Ishikawa (cell line): ENCODE results near the gene U2AF2.

ENCODE experiments used
- CEBPB ChIP-seq: IDR thresholded peaks from 2 replicates; pipeline ENCODE4 v1.6.1; 2012
- EP300 ChIP-seq: IDR thresholded peaks from 2 replicates; pipeline ENCODE4 v1.6.1; 2012; ENCODE audit warnings: borderline replicate concordance
- TCF12 ChIP-seq: IDR thresholded peaks from 2 replicates; pipeline ENCODE4 v1.6.1; 2012; ENCODE audit warnings: low read depth
- USF1 ChIP-seq: IDR thresholded peaks from 2 replicates; pipeline ENCODE4 v1.6.1; 2012
- YY1 ChIP-seq: IDR thresholded peaks from 2 replicates; pipeline ENCODE4 v1.6.1; 2012; ENCODE audit warnings: low read depth
- ZBTB7A ChIP-seq: IDR thresholded peaks from 2 replicates; pipeline ENCODE4 v1.6.1; 2012; ENCODE audit warnings: low read depth

DNA sequence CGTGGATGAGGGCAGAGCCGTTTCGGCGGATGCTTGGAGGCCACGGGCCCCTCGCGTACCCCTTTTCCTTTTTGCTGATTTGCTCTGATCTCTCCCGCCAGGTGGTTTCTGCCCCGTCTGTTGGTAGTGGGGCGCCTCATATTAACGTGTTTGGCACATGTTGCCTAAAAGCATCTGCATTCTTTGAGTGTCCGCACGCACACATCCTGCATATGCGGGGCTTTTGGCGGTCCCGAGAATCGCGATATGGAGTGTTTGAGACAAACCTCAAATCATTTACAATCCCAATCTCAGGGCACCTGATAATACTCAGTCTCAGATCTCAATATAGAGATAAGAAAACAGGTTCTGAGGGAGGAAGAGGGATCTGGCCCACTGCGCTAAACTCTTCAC is 809 bp downstream of the U2AF2 start:
- TF ChIP-seq TCF12: no peak
- TF ChIP-seq ZBTB7A: no peak
- TF ChIP-seq YY1: no peak
- TF ChIP-seq EP300: no peak
- no peak for TF ChIP-seq CEBPB
- no peak for TF ChIP-seq USF1
